OCI-LY7 (cell line): ENCODE measurements around the gene MTF2. TPM values are rescaled to one million over a fixed set of nuclear protein-coding genes. Genes with fewer than 3 reads are reported as not detected.

ENCODE experiments used
- BruUV-seq: library from RNA; stranded (reverse); fragments of 400-500 nt; replicated peaks from 2 replicates; lab custom pipeline; 2021; lab: Mats Ljungman, UMichigan
- CTCF ChIA-PET: fragments of 300-600 bp; sonication (Branson Sonifier 250); formaldehyde crosslinking; loops from one replicate; lab custom pipeline; 2022; ENCODE audit warnings: antibody characterized with exemption; ENCODE audit not compliant: unreplicated experiment; lab: Charles Lee
- POLR2A ChIA-PET: fragments of 300-600 bp; sonication (Branson Sonifier 250); formaldehyde crosslinking; loops from one replicate; lab custom pipeline; 2022; ENCODE audit warnings: antibody characterized with exemption; lab: Charles Lee
- DNase-seq: peaks from one replicate; pipeline ENCODE4 v3.0.0-alpha.2; 2015; ENCODE audit warnings: low spot score
- H2AFZ ChIP-seq: fragments of 200-600 bp; sonication (generic), shearing (Covaris generic); 2 replicates; pipeline ENCODE4 v1.6.1; 2014; ENCODE audit warnings: mild to moderate bottlenecking, antibody characterized with exemption, low read length, moderate library complexity
- H3K27ac ChIP-seq: fragments of 200-600 bp; sonication (generic); 2 replicates; pipeline ENCODE4 v1.5.1; 2014; ENCODE audit warnings: mixed run types, low read depth, mild to moderate bottlenecking, moderate library complexity, low read length, inconsistent platforms; ENCODE audit not compliant: poor library complexity, severe bottlenecking
- H3K36me3 ChIP-seq: fragments of 200-600 bp; sonication (generic); 2 replicates; pipeline ENCODE4 v1.6.1; 2014; ENCODE audit warnings: mild to moderate bottlenecking, antibody characterized with exemption, low read length, moderate library complexity, mixed read lengths; ENCODE audit not compliant: insufficient read depth
- H3K4me1 ChIP-seq: fragments of 200-600 bp; sonication (generic); 2 replicates; pipeline ENCODE4 v1.5.1; 2014; ENCODE audit warnings: mild to moderate bottlenecking, low read length; ENCODE audit not compliant: insufficient read depth, poor library complexity, severe bottlenecking
- H3K4me2 ChIP-seq: fragments of 200-600 bp; sonication (generic); 2 replicates; pipeline ENCODE4 v1.6.1; 2014; ENCODE audit warnings: mild to moderate bottlenecking, low read length
- H3K4me3 ChIP-seq: fragments of 200-600 bp; sonication (generic); 2 replicates; pipeline ENCODE4 v1.5.1; 2014; ENCODE audit warnings: mild to moderate bottlenecking, low read depth, low read length; ENCODE audit not compliant: poor library complexity, severe bottlenecking
- H3K79me2 ChIP-seq: fragments of 200-600 bp; sonication (generic); 2 replicates; pipeline ENCODE4 v1.6.1; 2016; ENCODE audit warnings: low read depth, mild to moderate bottlenecking, low read length, moderate library complexity, mixed read lengths; ENCODE audit not compliant: insufficient read depth
- H3K9me2 ChIP-seq: fragments of 200-600 bp; sonication (generic); 2 replicates; pipeline ENCODE4 v1.6.1; 2016; ENCODE audit warnings: mild to moderate bottlenecking, low read length, mixed read lengths; ENCODE audit not compliant: insufficient read depth
- H3K9me3 ChIP-seq: fragments of 200-600 bp; sonication (generic); 2 replicates; pipeline ENCODE4 v1.6.1; 2014; ENCODE audit warnings: mild to moderate bottlenecking, mixed run types, low read length, mixed read lengths
- H4K20me1 ChIP-seq: fragments of 200-600 bp; sonication (generic); 2 replicates; pipeline ENCODE4 v1.6.1; 2014; ENCODE audit warnings: mild to moderate bottlenecking, antibody characterized with exemption, low read length, moderate library complexity, mixed read lengths; ENCODE audit not compliant: insufficient read depth
- EZH2phosphoT487 ChIP-seq: fragments of 200-600 bp; sonication (generic); IDR thresholded peaks from 2 replicates; pipeline ENCODE4 v1.6.1; 2018; ENCODE audit warnings: low read depth, borderline replicate concordance, mild to moderate bottlenecking, mixed run types, antibody characterized with exemption, low read length, moderate library complexity, mixed read lengths
- intact Hi-C: fragments of 100-400 bp; cut with micrococcal nuclease; formaldehyde crosslinking; loops from one replicate; pipeline ENCODE4 v1.10.0; 2022; ENCODE audit not compliant: unreplicated experiment
- total RNA-seq, 2 experiments: library from RNA; depleted of rRNA in 1 of 2; stranded (reverse); fragments of >200 nt in 1 of 2; shearing (Covaris generic) in 1 of 2; gene quantifications; 2 replicates each; pipeline ENCODE4 v1.2.3, GENCODE V29; 2014 to 2022
- TF ChIP-seq, protein P1 (sequence below): fragments of 200-600 bp; sonication (generic); conservative IDR thresholded peaks from 2 replicates; pipeline ENCODE4 v1.5.1; 2014; ENCODE audit warnings: mild to moderate bottlenecking, antibody characterized with exemption, low read length, moderate library complexity, mixed read lengths

The MTF2 gene
- total RNA-seq, 2 experiments from 2014 or later: 48.1 to 112 TPM

GRCh38 chr1:93031711-93032110 lies 47.4 kb upstream of the MTF2 start:
- BruUV-seq: no TSS peak
- Histone ChIP-seq H3K9me3 (no peaks in the 10 kb centered on the region), H3K4me1 (peaks cover 100% of the 10 kb centered on the region), H3K4me2 (peak overlapping the region; percentile 30; the same call in 1 of the 2 replicates), H3K27ac (peak overlapping the region; percentile 8), H3K4me3 (no peak overlapping the region), H3K79me2 (no peaks in the 10 kb centered on the region), H2AFZ (peak overlapping the region; percentile 48; the same call in 1 of the 2 replicates), H3K9me2 (no peaks in the 10 kb centered on the region), H4K20me1 (no peaks in the 10 kb centered on the region), H3K36me3 (no peaks in the 10 kb centered on the region)
- CTCF ChIA-PET: no interaction called here
- POLR2A ChIA-PET: interaction anchor here (0.6 to 8.8 kb wide), 7 partner anchors 9 to 247 kb away, joined by 3 to 61 read pairs (median 4); partner anchors contain the start of gene EVI5
- DNase-seq: no peak
- TF ChIP-seq, protein P1, sequence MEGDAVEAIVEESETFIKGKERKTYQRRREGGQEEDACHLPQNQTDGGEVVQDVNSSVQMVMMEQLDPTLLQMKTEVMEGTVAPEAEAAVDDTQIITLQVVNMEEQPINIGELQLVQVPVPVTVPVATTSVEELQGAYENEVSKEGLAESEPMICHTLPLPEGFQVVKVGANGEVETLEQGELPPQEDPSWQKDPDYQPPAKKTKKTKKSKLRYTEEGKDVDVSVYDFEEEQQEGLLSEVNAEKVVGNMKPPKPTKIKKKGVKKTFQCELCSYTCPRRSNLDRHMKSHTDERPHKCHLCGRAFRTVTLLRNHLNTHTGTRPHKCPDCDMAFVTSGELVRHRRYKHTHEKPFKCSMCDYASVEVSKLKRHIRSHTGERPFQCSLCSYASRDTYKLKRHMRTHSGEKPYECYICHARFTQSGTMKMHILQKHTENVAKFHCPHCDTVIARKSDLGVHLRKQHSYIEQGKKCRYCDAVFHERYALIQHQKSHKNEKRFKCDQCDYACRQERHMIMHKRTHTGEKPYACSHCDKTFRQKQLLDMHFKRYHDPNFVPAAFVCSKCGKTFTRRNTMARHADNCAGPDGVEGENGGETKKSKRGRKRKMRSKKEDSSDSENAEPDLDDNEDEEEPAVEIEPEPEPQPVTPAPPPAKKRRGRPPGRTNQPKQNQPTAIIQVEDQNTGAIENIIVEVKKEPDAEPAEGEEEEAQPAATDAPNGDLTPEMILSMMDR: no peak
- no peak for TF ChIP-seq EZH2phosphoT487
- intact Hi-C loops: no loop called here

DNA sequence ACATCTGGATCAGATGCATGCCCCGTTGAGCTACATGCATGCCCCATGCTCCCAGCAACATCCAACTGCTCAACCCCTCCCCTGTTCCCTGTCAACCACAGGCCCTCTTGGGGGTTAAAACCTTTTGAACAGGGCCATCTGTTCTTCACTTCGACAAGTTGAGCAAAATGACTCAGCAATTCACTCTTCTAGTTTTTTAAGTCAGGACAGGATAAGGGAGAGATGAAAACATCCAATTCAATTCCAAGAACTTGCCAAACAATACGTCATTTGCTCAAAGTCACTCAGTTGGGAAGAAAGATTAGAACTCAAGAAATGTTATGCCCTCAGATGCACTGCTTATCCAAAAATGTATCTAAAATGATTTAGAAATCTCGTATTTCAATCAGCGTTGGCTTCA lies 46.1 kb upstream of the MTF2 start:
- peak overlapping the region; percentile 97 for H3K27ac ChIP-seq
- ChIA-PET POLR2A (interaction anchor here (0.6 to 8.8 kb wide), 5 partner anchors 10 to 71 kb away, joined by 3 to 61 read pairs (median 5); no protein-coding TSS in a partner anchor), CTCF (interaction anchor here (1.1 to 2.9 kb wide), 2 partner anchors 29 to 46 kb away, joined by 3 to 10 read pairs; no protein-coding TSS in a partner anchor)
- peak overlapping the region; percentile 63; the same call in 1 of the 2 replicates for H2AFZ ChIP-seq
- no TSS peak for BruUV-seq
- DNase-seq: peak; percentile 94
- intact Hi-C loops: loop anchor here (1.0 kb wide), 1 partner anchor 8 kb away; no protein-coding TSS in a partner anchor
- H3K4me1 ChIP-seq: peaks cover 94% of the 10 kb centered on the region
- no peaks in the 10 kb centered on the region for H3K79me2 ChIP-seq
- H3K4me3 ChIP-seq: peak overlapping the region; percentile 59
- peak overlapping the region; percentile 93 for H3K4me2 ChIP-seq
- TF ChIP-seq EZH2phosphoT487: no peak
- TF ChIP-seq, protein P1: no peak
- no peaks in the 10 kb centered on the region for H4K20me1 ChIP-seq
- H3K36me3 ChIP-seq: no peaks in the 10 kb centered on the region
- no peaks in the 10 kb centered on the region for H3K9me2 ChIP-seq
- H3K9me3 ChIP-seq: no peaks in the 10 kb centered on the region

GRCh38 chr1:93033785-93034184 lies 45.3 kb upstream of the MTF2 start:
- H3K36me3 ChIP-seq: no peaks in the 10 kb centered on the region
- H4K20me1 ChIP-seq: no peaks in the 10 kb centered on the region
- H2AFZ ChIP-seq: peak overlapping the region; percentile 63; the same call in 1 of the 2 replicates
- no peaks in the 10 kb centered on the region for H3K79me2 ChIP-seq
- BruUV-seq: no TSS peak
- H3K9me2 ChIP-seq: no peaks in the 10 kb centered on the region
- POLR2A ChIA-PET: interaction anchor here (0.5 to 8.8 kb wide), 13 partner anchors 8 to 229 kb away, joined by 3 to 61 read pairs (median 4); partner anchors contain the start of gene MTF2
- peaks cover 94% of the 10 kb centered on the region for H3K4me1 ChIP-seq
- peak; percentile 77 for DNase-seq
- H3K9me3 ChIP-seq: no peaks in the 10 kb centered on the region
- H3K4me2 ChIP-seq: peak overlapping the region; percentile 93
- intact Hi-C loops: loop anchor here (1.0 kb wide), 1 partner anchor 8 kb away; no protein-coding TSS in a partner anchor
- peak overlapping the region; percentile 97 for H3K27ac ChIP-seq
- CTCF ChIA-PET: interaction anchor here (1.0 to 2.9 kb wide), 2 partner anchors 11 to 29 kb away, joined by 5 to 10 read pairs; no protein-coding TSS in a partner anchor
- TF ChIP-seq EZH2phosphoT487: no peak
- TF ChIP-seq, protein P1: no peak
- H3K4me3 ChIP-seq: peak overlapping the region; percentile 59
